Osteocyte (in vitro differentiated cells): Measurements from ENCODE around the gene PDPK1. TPM values are rescaled to one million over a fixed set of nuclear protein-coding genes. Genes with fewer than 3 reads are reported as not detected.
"Not testable (repeated sequence)": the region's sequence is repeated elsewhere in the genome, so short reads cannot be mapped to it uniquely, and the experiment has no call there.

Source experiments
- DNase-seq: peaks from one replicate; pipeline ENCODE4 v3.0.0; 2021; ENCODE audit warnings: mixed read lengths; ENCODE audit not compliant: unreplicated experiment; ENCODE audit errors: extremely low spot score
- H3K27ac Mint-ChIP-seq: one replicate; pipeline ENCODE4 v1.8.0; 2021; ENCODE audit warnings: mild to moderate bottlenecking, mixed read lengths; ENCODE audit not compliant: unreplicated experiment
- H3K27me3 Mint-ChIP-seq: one replicate; pipeline ENCODE4 v1.8.0; 2021; ENCODE audit warnings: mixed read lengths; ENCODE audit not compliant: unreplicated experiment
- H3K36me3 Mint-ChIP-seq: one replicate; pipeline ENCODE4 v1.8.0; 2021; ENCODE audit warnings: mixed read lengths; ENCODE audit not compliant: unreplicated experiment
- H3K4me1 Mint-ChIP-seq: one replicate; pipeline ENCODE4 v1.8.0; 2021; ENCODE audit warnings: mixed read lengths; ENCODE audit not compliant: unreplicated experiment
- H3K4me3 Mint-ChIP-seq: one replicate; pipeline ENCODE4 v1.8.0; 2021; ENCODE audit warnings: mild to moderate bottlenecking, moderate library complexity, mixed read lengths; ENCODE audit not compliant: unreplicated experiment
- H3K9me3 Mint-ChIP-seq: one replicate; pipeline ENCODE4 v1.8.0; 2021; ENCODE audit warnings: mixed read lengths; ENCODE audit not compliant: unreplicated experiment
- CTCF ChIP-seq: fragments of 200-600 bp; sonication (generic); IDR thresholded peaks from 2 replicates; pipeline ENCODE4 v1.5.0; 2021; ENCODE audit warnings: antibody characterized with exemption, mild to moderate bottlenecking, moderate library complexity
- total RNA-seq: library from RNA; stranded (reverse); gene quantifications from 2 replicates; pipeline ENCODE4 v1.2.1, GENCODE V29; 2021

PDPK1 gene
- total RNA-seq, 1 donor from 2014 or later: 45.8 TPM

GRCh38 chr16:2539845-2540458 is 2.1 kb downstream of the PDPK1 start:
- not testable (repeated sequence) for H3K9me3 Mint-ChIP-seq, H3K27ac Mint-ChIP-seq, H3K36me3 Mint-ChIP-seq, H3K27me3 Mint-ChIP-seq, DNase-seq
- Mint-ChIP-seq H3K4me3 (peak overlapping the region; percentile 74), H3K4me1 (peaks cover 41% of the 10 kb centered on the region)
- TF ChIP-seq CTCF: peak; percentile 60

GRCh38 chr16:2540912-2541311 is 3.1 kb downstream of the PDPK1 start:
- Mint-ChIP-seq H3K4me1 (peaks cover 41% of the 10 kb centered on the region), H3K27ac (peak overlapping the region; percentile 11)
- DNase-seq, H3K27me3 Mint-ChIP-seq, H3K36me3 Mint-ChIP-seq, H3K4me3 Mint-ChIP-seq, H3K9me3 Mint-ChIP-seq: not testable (repeated sequence)

GRCh38 chr16:2541409-2541808 is 3.6 kb downstream of the PDPK1 start:
- not testable (repeated sequence) for H3K9me3 Mint-ChIP-seq, DNase-seq, H3K36me3 Mint-ChIP-seq, H3K27me3 Mint-ChIP-seq, H3K4me3 Mint-ChIP-seq
- Mint-ChIP-seq H3K4me1 (peaks cover 39% of the 10 kb centered on the region), H3K27ac (peak overlapping the region; percentile 11)

- H3K27me3 Mint-ChIP-seq, H3K27ac Mint-ChIP-seq, H3K9me3 Mint-ChIP-seq, H3K36me3 Mint-ChIP-seq, DNase-seq, H3K4me3 Mint-ChIP-seq: not testable (repeated sequence)
- peaks cover 28% of the 10 kb centered on the region for H3K4me1 Mint-ChIP-seq
These were observed 6.0 kb downstream of the PDPK1 start for GRCh38 chr16:2543771-2544170.

- not testable (repeated sequence) for H3K36me3 Mint-ChIP-seq, H3K9me3 Mint-ChIP-seq, H3K27me3 Mint-ChIP-seq, H3K4me3 Mint-ChIP-seq, H3K27ac Mint-ChIP-seq, H3K4me1 Mint-ChIP-seq, DNase-seq
These were observed 12.6 kb downstream of the PDPK1 start for GRCh38 chr16:2550283-2550878.

GRCh38 chr16:2551420-2551889 is 13.6 kb downstream of the PDPK1 start:
- not testable (repeated sequence) for H3K27ac Mint-ChIP-seq, H3K36me3 Mint-ChIP-seq, DNase-seq, H3K9me3 Mint-ChIP-seq, H3K27me3 Mint-ChIP-seq, H3K4me3 Mint-ChIP-seq, H3K4me1 Mint-ChIP-seq
- peak; percentile 21 for TF ChIP-seq CTCF

GRCh38 chr16:2554709-2555425 is 17.0 kb downstream of the PDPK1 start:
- not testable (repeated sequence) for H3K36me3 Mint-ChIP-seq, H3K27me3 Mint-ChIP-seq, H3K4me3 Mint-ChIP-seq, H3K9me3 Mint-ChIP-seq, H3K4me1 Mint-ChIP-seq, H3K27ac Mint-ChIP-seq, DNase-seq

GRCh38 chr16:2557150-2557549 is 19.3 kb downstream of the PDPK1 start:
- not testable (repeated sequence) for H3K9me3 Mint-ChIP-seq, H3K27ac Mint-ChIP-seq, H3K36me3 Mint-ChIP-seq, H3K4me1 Mint-ChIP-seq, H3K27me3 Mint-ChIP-seq, H3K4me3 Mint-ChIP-seq, DNase-seq

- not testable (repeated sequence) for H3K9me3 Mint-ChIP-seq, H3K27me3 Mint-ChIP-seq, H3K4me1 Mint-ChIP-seq, H3K4me3 Mint-ChIP-seq, H3K36me3 Mint-ChIP-seq, H3K27ac Mint-ChIP-seq, DNase-seq
These were observed 22.4 kb downstream of the PDPK1 start for GRCh38 chr16:2560131-2560797.
